A549 treated with RU486 at 1 μM for 4 hours (cell line): ENCODE data around the gene C5orf22. TPM values are rescaled to one million over a fixed set of nuclear protein-coding genes. Genes with fewer than 3 reads are reported as not detected.

Source experiments
- total RNA-seq: library from RNA; stranded (reverse); fragments of 200-300 nt; extraction: Qiagen RNA extraction; gene quantifications from 5 replicates; pipeline ENCODE4 v1.2.3, GENCODE V29; 2022; ENCODE audit warnings: low read depth

C5orf22 gene
- 10.3 to 16.4 TPM (median 13.7 TPM) in 5 replicates for total RNA-seq

GRCh38 chr5:31531888-31532547 is at the start of gene C5orf22, which contains the start of gene DROSHA:
C5orf22 (plus strand) TSS chr5:31532301; CDS start chr5:31532393, 92 bp downstream.
DROSHA (minus strand) TSS chr5:31532093; CDS start chr5:31529059, 3,034 bp downstream.

Other genes starting within 250 kb of the C5orf22 start
- 38.0 to 46.9 TPM (median 40.7 TPM) in 5 replicates for gene DROSHA, start 208 bp upstream of the C5orf22 start, total RNA-seq
- 0.08 to 0.26 TPM (median 0.13 TPM) in 4 of 5 replicates, not detected in the other for gene PDZD2, start 106.8 kb downstream of the C5orf22 start, total RNA-seq